T-helper 2 cell treated with Interferon-gamma antibody and Interleukin-4, amounts not matched to agents 5 μg/mL and 100 μg/mL, for 36 hours (primary cell): ENCODE measurements around the gene CBLC.

Experiments used
- DNase-seq: peaks from one replicate; pipeline ENCODE4 v3.0.0; 2021; ENCODE audit warnings: low spot score
- H3K27ac Mint-ChIP-seq: one replicate; pipeline ENCODE4 v1.8.0; 2021; ENCODE audit warnings: mild to moderate bottlenecking, mixed read lengths
- H3K27me3 Mint-ChIP-seq: one replicate; pipeline ENCODE4 v1.8.0; 2021; ENCODE audit warnings: low read depth, mixed read lengths
- H3K36me3 Mint-ChIP-seq: one replicate; pipeline ENCODE4 v1.8.0; 2021; ENCODE audit warnings: low read depth, mixed read lengths
- H3K4me1 Mint-ChIP-seq: one replicate; pipeline ENCODE4 v1.8.0; 2021; ENCODE audit warnings: low read depth, mixed read lengths
- H3K4me3 Mint-ChIP-seq: one replicate; pipeline ENCODE4 v1.8.0; 2022; ENCODE audit warnings: mild to moderate bottlenecking, moderate library complexity, mixed read lengths
- H3K9me3 Mint-ChIP-seq: one replicate; pipeline ENCODE4 v1.8.0; 2021; ENCODE audit warnings: mixed read lengths

CBLC gene

GRCh38 chr19:44741258-44741731, 36.4 kb upstream of the CBLC start:
- Mint-ChIP-seq H3K9me3 (no peaks in the 10 kb centered on the region), H3K27ac (no peak overlapping the region), H3K36me3 (no peaks in the 10 kb centered on the region), H3K27me3 (peaks cover 2% of the 10 kb centered on the region), H3K4me1 (peaks cover 19% of the 10 kb centered on the region), H3K4me3 (no peak overlapping the region)
- DNase-seq = no peak

DNA sequence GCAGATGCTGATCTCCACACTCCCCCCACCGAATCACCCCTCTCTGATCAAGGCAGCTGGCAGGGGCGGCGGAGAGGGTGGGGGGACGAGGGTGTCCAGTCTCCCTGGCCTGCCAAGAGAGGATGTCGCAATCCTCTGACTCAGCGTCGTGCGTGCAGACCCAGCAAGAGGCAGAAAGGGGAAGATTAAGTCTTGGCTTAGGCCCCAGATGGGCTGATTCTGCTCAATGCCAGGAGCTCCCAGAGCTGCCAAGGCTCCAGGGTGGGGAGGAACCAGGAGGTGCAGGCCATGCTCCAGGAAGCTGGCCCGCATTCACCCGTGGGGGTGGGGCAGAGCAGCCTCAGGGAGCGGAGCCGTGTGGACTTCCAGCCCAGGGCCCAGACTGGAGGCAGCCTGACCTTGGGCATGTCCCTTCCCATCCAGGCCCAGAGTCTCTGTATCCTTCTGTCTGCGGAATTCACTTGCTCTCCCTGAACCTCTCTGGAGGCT, 35.8 kb upstream of the CBLC start:
- Mint-ChIP-seq H3K27ac (no peak overlapping the region), H3K27me3 (peaks cover 4% of the 10 kb centered on the region), H3K4me1 (peaks cover 25% of the 10 kb centered on the region), H3K36me3 (no peaks in the 10 kb centered on the region), H3K4me3 (no peak overlapping the region), H3K9me3 (no peaks in the 10 kb centered on the region)
- no peak for DNase-seq

GRCh38 chr19:44742330-44743061, 35.2 kb upstream of the CBLC start:
- peaks cover 4% of the 10 kb centered on the region for H3K27me3 Mint-ChIP-seq
- H3K36me3 Mint-ChIP-seq = no peaks in the 10 kb centered on the region
- no peaks in the 10 kb centered on the region for H3K9me3 Mint-ChIP-seq
- DNase-seq = no peak
- no peak overlapping the region for H3K27ac Mint-ChIP-seq
- no peak overlapping the region for H3K4me3 Mint-ChIP-seq
- peaks cover 27% of the 10 kb centered on the region for H3K4me1 Mint-ChIP-seq

DNA sequence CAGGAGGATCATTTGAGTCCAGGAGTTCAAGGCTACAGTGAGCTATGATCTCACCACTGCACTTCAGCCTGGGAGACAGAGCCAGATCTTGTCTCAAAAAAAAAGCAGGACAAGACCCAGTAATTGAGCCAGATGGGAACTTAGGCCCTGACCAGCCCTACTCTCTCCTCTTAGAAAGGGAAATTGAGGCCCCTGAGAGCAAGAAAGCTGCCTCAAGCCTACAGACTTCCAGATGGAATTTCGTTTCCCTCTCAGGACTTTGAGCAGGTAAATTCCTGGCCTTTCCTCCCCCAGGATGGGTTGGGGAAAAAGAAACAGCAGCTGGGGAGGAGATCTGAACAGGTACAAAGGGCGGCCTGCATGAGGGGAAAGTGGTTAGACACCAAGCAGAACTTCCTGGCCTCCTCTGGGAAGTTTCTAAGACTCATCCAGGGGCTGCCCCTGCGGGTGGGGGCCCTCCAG, 32.8 kb upstream of the CBLC start:
- no peak overlapping the region for H3K4me3 Mint-ChIP-seq
- peaks cover 11% of the 10 kb centered on the region for H3K36me3 Mint-ChIP-seq
- no peak overlapping the region for H3K27ac Mint-ChIP-seq
- DNase-seq = no peak
- H3K4me1 Mint-ChIP-seq = peaks cover 30% of the 10 kb centered on the region
- H3K9me3 Mint-ChIP-seq = no peaks in the 10 kb centered on the region
- H3K27me3 Mint-ChIP-seq = peaks cover 4% of the 10 kb centered on the region

GRCh38 chr19:44745341-44745831, 32.3 kb upstream of the CBLC start:
- Mint-ChIP-seq H3K9me3 (no peaks in the 10 kb centered on the region), H3K27ac (peak overlapping the region; percentile 63), H3K4me1 (peaks cover 30% of the 10 kb centered on the region), H3K4me3 (no peak overlapping the region), H3K27me3 (peaks cover 4% of the 10 kb centered on the region), H3K36me3 (peaks cover 14% of the 10 kb centered on the region)
- DNase-seq = no peak

DNA sequence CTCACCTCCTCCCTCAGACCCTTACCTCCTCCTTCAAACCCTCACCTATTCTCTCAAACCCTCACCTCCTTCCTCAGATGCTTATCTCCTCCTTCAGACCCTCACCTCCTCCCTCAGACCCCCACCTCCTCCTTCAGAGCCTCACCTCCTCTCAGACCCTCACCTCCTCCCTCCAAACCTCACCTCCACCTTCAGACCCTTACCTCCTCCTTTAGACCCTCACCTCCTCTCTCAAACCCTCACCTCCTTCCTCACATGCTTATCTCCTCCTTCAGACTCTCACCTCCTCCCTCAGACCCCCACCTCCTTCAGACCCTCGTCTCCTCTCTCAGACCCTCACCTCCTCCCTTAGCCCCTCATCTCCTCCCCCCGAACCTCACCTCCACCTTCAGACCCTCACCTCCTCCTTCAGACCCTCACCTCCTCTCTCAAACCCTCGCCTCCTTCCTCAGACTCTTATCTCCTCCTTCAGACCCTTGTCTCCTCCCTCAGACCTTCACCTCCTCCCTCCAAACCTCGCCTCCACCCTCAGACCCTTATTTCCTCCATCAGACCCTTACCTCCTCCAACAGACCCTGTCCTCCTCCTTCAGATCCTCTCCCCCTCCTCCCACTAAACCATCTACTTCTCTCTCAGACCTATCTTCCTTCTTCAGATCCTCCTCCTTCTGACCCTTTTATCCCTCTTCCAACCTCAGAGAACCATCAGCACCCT, 31.6 kb upstream of the CBLC start:
- peaks cover 36% of the 10 kb centered on the region for H3K4me1 Mint-ChIP-seq

DNA sequence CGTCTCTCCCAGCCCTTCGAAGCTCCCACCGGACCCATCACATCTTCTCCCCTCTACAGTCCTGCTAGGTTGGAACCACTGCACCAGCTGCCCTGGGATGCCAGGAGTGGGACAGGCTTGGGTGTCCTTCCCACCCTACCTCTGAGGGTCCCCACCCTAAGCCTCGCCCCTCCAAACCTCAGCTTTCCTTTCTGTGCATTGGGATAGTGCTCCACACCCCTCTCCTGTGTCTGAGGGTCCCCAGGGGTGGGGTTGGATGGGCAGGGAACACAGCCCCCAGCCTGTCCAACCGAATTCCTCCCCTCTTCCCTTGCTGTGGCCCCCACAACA, 31.1 kb upstream of the CBLC start:
- Mint-ChIP-seq H3K27me3 (peaks cover 4% of the 10 kb centered on the region), H3K4me1 (peaks cover 38% of the 10 kb centered on the region), H3K9me3 (no peaks in the 10 kb centered on the region), H3K36me3 (peaks cover 26% of the 10 kb centered on the region), H3K27ac (peak overlapping the region; percentile 72), H3K4me3 (peak overlapping the region; percentile 90)
- DNase-seq = no peak

More for the DNA sequence above, 31.6 kb upstream of the CBLC start:
- H3K9me3 Mint-ChIP-seq = no peaks in the 10 kb centered on the region
- peaks cover 20% of the 10 kb centered on the region for H3K36me3 Mint-ChIP-seq
- peak overlapping the region; percentile 63 for H3K27ac Mint-ChIP-seq
- H3K4me3 Mint-ChIP-seq = peak overlapping the region; percentile 67
- H3K27me3 Mint-ChIP-seq = peaks cover 4% of the 10 kb centered on the region
- no peak for DNase-seq

GRCh38 chr19:44746946-44747738, 30.5 kb upstream of the CBLC start:
- Mint-ChIP-seq H3K27ac (peak overlapping the region; percentile 90), H3K4me3 (peak overlapping the region; percentile 90), H3K9me3 (no peaks in the 10 kb centered on the region), H3K36me3 (peaks cover 31% of the 10 kb centered on the region), H3K27me3 (peaks cover 4% of the 10 kb centered on the region), H3K4me1 (peaks cover 43% of the 10 kb centered on the region)
- peak; percentile 92 for DNase-seq

GRCh38 chr19:44747739-44748425, 29.8 kb upstream of the CBLC start:
- H3K27ac Mint-ChIP-seq = peak overlapping the region; percentile 97
- H3K36me3 Mint-ChIP-seq = peaks cover 39% of the 10 kb centered on the region
- no peak for DNase-seq
- H3K4me1 Mint-ChIP-seq = peaks cover 50% of the 10 kb centered on the region
- no peaks in the 10 kb centered on the region for H3K9me3 Mint-ChIP-seq
- peaks cover 4% of the 10 kb centered on the region for H3K27me3 Mint-ChIP-seq
- H3K4me3 Mint-ChIP-seq = peak overlapping the region; percentile 90

DNA sequence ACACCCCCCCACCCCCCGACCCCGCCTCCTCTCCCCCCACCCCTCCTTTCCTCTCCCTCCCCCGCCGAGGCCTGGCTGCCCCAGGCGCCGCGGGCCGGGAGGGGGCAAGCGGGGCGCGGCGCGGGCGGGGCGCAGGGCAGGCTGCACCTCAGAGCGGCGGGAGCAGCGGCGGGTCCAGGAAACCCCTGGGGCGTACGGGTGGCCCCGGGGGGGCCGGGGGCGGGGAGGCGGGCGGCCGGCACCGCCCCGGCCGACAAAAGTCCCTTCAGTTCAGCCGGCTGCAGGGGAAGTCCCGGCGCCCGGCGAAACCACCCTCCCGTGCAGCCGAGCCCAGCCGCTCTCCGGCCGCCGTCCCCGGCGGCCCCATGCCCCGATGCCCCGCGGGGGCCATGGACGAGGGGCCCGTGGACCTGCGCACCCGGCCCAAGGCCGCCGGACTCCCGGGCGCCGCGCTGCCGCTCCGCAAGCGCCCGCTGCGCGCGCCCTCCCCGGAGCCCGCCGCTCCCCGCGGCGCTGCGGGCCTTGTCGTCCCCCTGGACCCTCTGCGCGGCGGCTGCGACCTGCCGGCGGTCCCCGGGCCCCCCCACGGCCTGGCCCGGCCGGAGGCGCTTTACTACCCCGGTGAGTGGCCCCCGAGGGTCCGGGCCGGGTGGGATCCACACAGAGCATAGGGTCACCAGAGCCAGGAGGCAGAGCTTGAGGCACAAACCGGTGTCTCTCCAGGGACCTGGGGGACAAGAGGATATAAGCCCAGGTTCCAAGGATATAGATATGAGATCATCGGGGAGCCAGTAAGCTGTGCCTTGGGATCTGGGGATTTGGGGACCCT, 29.1 kb upstream of the CBLC start, which contains the start of gene BCL3:
BCL3 (plus strand) TSS at position 283 of the 829 bp plus-strand sequence; CDS start at position 366, 83 bp downstream.
- peak within 1 kb of the TSS; percentile 97 for H3K27ac Mint-ChIP-seq

GRCh38 chr19:44749292-44749691, 28.4 kb upstream of the CBLC start:
- peak overlapping the region; percentile 84 for H3K27ac Mint-ChIP-seq
- no peak for DNase-seq
- H3K4me3 Mint-ChIP-seq = peak overlapping the region; percentile 92
- peaks cover 57% of the 10 kb centered on the region for H3K4me1 Mint-ChIP-seq
- peaks cover 4% of the 10 kb centered on the region for H3K27me3 Mint-ChIP-seq
- H3K9me3 Mint-ChIP-seq = no peaks in the 10 kb centered on the region
- peaks cover 44% of the 10 kb centered on the region for H3K36me3 Mint-ChIP-seq

More for the DNA sequence above, 29.1 kb upstream of the CBLC start, which contains the start of gene BCL3:
- H3K36me3 Mint-ChIP-seq = peaks cover 42% of the 10 kb centered on the region
- peaks cover 54% of the 10 kb centered on the region for H3K4me1 Mint-ChIP-seq
- no peaks in the 10 kb centered on the region for H3K9me3 Mint-ChIP-seq
- peak within 1 kb of the TSS; percentile 92 for H3K4me3 Mint-ChIP-seq
- peak; percentile 86 for DNase-seq
- H3K27me3 Mint-ChIP-seq = peaks cover 4% of the 10 kb centered on the region

- DNase-seq = no peak
- Mint-ChIP-seq H3K36me3 (peaks cover 48% of the 10 kb centered on the region), H3K4me3 (peak overlapping the region; percentile 92), H3K27ac (peak overlapping the region; percentile 84), H3K9me3 (no peaks in the 10 kb centered on the region), H3K27me3 (peaks cover 4% of the 10 kb centered on the region), H3K4me1 (peaks cover 62% of the 10 kb centered on the region)
Observed at GRCh38 chr19:44749994-44750393, 27.7 kb upstream of the CBLC start.
